OCI-LY7 (cell line): ENCODE data around the gene PPAT.

ENCODE experiments used
- EZH2phosphoT487 ChIP-seq: fragments of 200-600 bp; sonication (generic); IDR thresholded peaks from 2 replicates; pipeline ENCODE4 v1.6.1; 2018; ENCODE audit warnings: low read depth, borderline replicate concordance, mild to moderate bottlenecking, mixed run types, antibody characterized with exemption, low read length, moderate library complexity, mixed read lengths
- TF ChIP-seq, protein P1 (sequence below): fragments of 200-600 bp; sonication (generic); conservative IDR thresholded peaks from 2 replicates; pipeline ENCODE4 v1.5.1; 2014; ENCODE audit warnings: mild to moderate bottlenecking, antibody characterized with exemption, low read length, moderate library complexity, mixed read lengths

- TF ChIP-seq, protein P1, sequence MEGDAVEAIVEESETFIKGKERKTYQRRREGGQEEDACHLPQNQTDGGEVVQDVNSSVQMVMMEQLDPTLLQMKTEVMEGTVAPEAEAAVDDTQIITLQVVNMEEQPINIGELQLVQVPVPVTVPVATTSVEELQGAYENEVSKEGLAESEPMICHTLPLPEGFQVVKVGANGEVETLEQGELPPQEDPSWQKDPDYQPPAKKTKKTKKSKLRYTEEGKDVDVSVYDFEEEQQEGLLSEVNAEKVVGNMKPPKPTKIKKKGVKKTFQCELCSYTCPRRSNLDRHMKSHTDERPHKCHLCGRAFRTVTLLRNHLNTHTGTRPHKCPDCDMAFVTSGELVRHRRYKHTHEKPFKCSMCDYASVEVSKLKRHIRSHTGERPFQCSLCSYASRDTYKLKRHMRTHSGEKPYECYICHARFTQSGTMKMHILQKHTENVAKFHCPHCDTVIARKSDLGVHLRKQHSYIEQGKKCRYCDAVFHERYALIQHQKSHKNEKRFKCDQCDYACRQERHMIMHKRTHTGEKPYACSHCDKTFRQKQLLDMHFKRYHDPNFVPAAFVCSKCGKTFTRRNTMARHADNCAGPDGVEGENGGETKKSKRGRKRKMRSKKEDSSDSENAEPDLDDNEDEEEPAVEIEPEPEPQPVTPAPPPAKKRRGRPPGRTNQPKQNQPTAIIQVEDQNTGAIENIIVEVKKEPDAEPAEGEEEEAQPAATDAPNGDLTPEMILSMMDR, result no peak
- no peak for TF ChIP-seq EZH2phosphoT487
Observed at GRCh38 chr4:56387023-56388001, 48.1 kb downstream of the PPAT start, which contains the start of gene AASDH.
